Activated CD4-positive, CD25-positive, alpha-beta regulatory T cell treated with anti-CD3 and anti-CD28 coated beads, Interleukin-2, amount 50 U/mL, for 72 hours (primary cell): ENCODE results near the gene OR10H5.
"Not testable (repeated sequence)": the region's sequence is repeated elsewhere in the genome, so short reads cannot be mapped to it uniquely, and the experiment has no call there.

Source experiments
- DNase-seq: peaks from one replicate; pipeline ENCODE4 v3.0.0; 2021

OR10H5 gene, protein sequence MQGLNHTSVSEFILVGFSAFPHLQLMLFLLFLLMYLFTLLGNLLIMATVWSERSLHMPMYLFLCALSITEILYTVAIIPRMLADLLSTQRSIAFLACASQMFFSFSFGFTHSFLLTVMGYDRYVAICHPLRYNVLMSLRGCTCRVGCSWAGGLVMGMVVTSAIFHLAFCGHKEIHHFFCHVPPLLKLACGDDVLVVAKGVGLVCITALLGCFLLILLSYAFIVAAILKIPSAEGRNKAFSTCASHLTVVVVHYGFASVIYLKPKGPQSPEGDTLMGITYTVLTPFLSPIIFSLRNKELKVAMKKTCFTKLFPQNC

DNA sequence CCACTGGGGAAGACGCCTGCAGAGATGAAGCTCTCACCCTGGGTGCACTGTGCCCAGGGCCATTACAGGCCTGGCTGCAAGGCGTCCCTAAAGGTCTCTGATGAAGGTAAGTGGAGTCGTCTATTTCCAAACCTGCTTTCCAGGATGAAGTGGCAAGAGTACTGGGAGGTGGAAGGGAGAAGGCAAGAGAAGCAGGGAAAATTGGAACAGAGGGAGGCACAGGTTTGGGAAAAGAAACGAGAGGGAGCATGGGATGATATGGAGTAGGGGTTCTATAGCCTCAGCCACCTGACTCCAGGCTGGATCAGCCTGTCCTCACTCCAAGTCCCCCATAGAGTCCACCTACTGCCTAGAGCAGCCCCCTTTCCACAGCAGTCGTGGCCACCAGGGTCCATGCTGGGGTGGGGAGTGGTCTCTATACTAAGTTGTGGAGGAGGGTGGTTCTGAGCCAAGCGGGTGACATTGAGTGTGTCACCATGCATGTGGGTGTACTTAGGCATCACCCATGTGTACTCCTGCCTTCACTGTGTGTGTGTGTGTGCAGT, at the start of gene OR10H5:
Gene OR10H5, plus strand, starts transcription at position 51 of the 545 bp plus-strand sequence. CDS start 6,388 bp downstream, outside the sequence.
- no peak for DNase-seq

DNA sequence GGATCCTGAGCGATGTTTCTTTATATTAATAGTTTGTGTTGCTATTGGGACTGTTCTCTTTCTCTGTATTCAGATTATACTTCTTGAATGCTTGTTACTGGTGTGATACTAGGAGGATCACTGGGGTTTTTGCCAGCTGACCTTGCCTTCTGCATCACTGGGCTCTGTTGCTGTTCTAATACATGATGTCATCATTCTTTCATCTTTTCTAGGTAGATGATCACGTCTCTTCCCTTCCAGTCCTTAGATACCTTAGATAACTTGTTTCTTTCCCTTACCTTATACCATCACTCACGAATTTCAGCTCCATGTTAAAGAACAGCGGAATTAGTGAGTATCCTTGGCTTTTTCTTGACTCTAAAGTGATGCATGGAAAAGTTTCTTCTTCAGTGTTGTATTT, 49.7 kb upstream of the OR10H5 start, which contains the start of gene OR10H3:
Gene OR10H3, plus strand, starts transcription at position 264 of the 400 bp plus-strand sequence. CDS start 3,408 bp downstream, outside the sequence.
- DNase-seq: no peak

DNA sequence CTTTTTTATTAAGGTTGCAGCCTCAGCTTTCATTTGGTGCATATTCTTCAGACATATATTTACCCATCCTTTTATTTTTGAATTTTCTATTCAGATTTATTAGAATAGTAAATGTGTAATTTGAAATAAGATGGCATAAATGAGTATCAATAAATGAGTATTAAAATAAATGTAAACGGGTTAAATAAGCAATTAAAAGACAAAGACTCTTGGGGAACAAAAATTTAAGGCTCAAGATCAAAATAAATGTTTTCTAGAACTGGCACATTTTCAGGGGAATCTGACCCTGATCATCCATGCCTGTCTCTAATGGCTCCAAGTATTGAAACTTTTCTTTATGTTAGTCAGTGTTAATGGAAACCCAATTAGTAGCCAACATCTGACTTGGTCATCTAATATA, 46.7 kb upstream of the OR10H5 start:
- DNase-seq: no peak

DNA sequence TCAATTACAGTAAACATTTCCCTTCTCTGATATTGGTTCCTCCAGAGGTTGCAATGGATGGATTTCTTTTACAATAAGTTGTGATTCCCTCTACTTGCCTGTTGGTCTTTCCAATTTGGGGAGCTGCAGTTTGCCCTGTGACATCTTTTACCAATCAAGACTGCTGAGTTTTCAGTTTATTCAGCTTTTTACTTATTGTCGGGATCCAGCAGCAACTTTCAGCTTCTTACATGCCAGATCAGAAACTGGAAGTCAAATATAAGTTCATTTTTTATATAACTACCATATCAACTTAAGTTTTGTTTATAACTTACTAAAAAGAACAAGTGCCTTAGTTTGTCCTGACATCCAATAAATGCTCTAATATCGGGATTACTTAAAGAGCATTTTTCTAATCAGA, 39.2 kb upstream of the OR10H5 start:
- DNase-seq: no peak

DNA sequence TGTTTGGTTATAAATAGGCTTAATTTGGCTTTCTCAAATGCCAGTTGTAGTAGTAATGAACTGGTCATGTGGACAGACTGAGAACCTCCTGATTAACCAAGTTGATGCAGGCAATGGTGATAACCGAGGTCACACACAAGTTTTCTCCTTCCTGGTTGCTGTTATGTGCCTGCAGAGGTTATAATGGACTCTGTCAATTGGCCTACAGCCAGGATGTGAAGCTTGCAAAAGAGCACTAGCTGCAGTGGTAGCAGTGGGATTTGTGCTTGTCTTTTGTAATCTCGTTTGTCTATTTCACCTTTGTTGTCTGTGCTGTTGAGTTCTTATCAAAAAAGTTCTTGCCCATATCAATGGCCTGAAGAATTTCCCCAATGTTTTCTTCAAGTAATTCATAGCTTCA, 29.1 kb upstream of the OR10H5 start:
- DNase-seq: no peak

DNA sequence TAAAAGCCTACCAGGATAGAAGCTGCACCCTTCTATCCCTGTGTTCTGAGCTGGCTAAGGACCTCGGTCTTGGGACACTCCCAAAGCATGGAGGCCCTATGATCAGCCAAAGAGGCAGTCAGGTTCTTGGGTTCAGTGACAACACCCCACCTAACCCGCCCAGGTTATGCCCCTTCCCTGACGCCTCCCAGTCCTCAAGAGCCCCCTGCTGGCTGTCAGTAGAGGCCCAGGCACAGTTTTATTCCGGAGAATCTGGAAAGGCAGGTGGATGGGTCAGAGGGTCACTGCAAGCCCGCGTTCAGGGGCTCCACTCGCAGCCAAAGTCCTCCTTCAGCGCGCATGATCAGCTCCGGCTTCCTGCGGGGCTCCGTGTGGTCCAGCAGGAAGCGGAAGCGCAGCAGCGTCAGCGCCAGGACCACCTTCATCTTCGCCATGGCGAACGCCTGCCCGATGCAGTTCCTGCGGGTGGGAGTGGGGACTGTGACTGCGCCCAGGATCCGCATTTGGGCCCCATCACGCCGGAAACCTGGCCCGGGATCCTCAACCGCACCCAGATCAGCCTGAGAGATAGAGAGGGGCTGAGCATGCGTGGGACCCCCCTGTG, 27.4 kb upstream of the OR10H5 start:
- DNase-seq: no peak

DNA sequence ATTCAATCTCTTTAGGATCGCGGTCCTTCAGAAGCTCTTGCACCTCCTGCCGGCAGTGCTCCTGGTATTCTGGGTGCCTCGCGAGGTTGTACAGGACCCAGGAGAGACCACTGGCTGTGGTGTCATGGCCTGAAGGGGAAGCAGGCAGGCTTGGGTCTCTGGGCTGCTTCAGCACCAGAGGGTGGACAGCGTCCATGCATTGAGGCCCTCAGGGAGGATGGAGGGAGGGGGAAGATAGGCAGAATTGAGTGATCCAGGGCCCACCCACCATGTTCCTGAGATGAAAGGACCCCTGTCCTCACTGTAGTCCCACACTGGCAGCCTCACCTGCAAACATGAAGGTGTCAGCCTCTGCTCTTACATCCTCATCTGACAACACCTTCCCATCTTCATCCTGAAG, 17.9 kb upstream of the OR10H5 start:
- DNase-seq: no peak

DNA sequence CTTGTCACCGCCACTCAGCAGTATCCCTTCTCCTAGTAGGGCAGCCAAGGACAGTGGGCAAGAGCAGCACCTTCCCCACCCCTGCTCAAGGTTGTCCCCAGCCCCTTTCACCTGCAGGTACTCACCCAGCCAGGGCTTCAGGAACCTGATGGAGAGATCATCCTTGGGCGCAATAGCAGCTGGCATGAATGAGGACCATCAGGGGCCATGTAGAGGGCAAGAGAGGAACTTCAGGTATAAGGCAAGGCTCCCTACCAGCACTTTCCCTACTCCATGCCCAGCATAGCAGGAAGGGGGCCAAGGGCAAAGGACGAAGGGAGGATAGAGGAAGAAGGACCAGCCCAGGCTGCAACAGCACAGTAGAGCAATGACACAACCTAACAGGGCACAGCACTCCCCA, 13.3 kb upstream of the OR10H5 start:
- not testable (repeated sequence) for DNase-seq

DNA sequence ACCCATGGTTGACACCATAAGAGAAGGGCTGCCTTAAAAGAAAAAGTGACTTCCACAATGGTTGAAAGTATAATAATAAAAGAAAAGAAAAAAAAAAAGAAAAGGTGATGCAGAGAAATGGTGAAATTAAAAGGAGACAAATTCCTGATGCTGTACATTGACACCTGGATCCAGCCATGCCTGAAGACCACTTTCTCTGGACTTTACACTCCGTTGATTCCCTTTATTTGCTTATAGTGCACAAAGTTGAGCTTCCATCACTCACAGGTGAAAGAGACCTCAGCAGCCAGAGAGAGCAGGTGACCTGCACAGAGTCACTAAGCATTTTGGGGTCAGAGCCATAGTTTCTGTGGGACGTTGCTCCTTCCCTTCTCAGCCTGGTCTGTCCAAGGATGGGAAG, 12.2 kb upstream of the OR10H5 start:
- no peak for DNase-seq

DNA sequence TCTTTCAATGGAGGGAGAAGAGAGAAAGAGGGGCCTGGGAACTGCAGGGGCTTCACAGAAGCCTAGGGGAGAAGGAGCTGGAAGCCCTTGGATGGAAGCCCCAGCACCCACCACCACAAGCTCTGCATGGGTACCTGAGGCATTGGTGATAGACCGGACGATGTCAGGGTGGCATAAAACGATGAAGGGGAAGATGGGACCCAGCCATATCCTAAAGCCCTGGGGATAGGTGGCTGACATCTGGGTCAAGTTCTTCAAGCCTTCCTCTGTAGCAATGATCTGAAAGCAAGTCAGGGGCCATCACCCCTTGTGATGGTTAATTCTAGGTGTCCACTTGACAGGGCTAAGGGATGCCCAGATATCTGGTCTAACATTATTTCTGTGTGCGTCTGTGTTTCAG, 11.2 kb upstream of the OR10H5 start:
- DNase-seq: no peak

DNA sequence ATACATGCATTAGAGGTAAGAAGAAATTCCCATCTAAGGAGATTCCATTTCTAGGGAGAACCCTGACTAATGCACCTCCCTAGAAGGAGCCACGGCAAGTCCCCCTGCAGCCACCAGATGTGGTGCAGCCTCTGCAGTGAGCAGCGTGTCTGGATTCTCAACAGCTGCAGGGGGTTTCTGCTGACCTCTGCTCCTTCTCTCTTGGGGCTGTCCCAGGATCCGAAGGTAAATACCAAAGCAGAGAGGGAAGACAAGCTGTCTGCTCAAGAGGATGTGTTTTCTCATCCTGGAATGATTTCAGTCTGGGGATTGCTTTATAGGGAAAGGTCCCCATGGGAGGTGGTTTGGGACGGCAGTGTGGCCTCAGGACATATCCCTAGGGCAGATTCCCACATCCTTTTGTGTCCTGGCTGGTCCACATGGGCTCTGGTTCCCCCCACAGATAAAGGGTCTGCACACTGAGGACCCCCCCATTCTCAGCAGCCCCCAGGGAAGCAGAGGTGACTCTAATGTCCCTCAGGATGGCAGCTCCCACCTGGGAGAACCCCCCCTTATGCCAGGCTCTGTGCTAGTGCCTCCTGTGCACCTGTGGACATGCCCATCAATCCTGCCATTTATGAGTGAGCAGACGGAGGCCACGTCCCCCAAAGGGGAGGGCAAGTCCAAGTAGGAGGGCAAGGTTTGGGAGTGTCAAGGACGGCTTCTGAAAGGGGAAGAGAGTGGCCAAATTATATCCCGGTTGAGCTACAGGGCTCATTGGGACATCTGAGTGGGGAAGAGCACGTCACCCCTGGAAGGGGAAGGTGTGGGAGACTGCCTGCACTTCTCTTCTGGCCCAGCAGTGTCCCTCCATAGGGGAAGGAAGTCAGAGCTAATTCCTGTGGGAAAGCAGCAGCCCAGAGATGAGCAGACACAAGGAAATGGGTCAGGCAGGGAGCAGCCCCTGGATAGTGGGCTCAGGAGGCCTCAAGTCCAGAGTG, 10.2 kb upstream of the OR10H5 start:
- no peak for DNase-seq

DNA sequence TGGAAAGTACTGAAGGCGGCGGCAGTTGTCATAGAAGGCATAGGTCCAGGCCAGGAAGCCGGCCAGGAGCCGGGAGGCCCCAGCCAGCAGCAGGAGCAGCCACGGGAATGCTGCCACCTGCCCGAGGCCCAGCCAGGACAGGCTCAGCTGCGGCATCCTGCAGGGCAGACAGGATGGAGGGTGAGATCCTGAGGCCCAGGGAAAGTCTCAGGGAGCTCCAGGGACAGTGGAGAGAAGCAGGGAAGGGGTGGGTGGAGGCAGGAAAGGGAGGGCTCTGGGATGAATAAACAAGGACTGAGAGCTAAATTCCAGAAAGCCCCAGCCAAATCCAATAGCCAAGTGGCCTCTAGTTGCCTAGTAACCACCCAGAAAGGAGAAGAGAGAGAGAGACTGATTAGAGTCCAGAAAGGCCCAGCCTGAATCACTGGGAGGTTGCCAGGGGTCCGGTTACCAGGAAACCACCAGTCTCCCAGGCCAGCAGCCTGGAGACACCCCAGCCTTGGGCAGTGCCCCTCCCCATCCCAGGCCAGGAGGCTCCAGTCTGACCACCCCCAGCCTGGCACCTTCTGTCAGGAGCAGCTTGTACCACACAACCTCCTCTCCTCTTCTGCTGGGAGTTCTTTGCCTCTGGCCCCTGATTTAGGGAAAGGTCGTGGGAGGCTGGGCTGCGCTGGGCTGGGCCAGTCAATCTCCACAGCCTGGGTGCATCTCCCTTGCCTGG, 7.5 kb upstream of the OR10H5 start:
- no peak for DNase-seq

DNA sequence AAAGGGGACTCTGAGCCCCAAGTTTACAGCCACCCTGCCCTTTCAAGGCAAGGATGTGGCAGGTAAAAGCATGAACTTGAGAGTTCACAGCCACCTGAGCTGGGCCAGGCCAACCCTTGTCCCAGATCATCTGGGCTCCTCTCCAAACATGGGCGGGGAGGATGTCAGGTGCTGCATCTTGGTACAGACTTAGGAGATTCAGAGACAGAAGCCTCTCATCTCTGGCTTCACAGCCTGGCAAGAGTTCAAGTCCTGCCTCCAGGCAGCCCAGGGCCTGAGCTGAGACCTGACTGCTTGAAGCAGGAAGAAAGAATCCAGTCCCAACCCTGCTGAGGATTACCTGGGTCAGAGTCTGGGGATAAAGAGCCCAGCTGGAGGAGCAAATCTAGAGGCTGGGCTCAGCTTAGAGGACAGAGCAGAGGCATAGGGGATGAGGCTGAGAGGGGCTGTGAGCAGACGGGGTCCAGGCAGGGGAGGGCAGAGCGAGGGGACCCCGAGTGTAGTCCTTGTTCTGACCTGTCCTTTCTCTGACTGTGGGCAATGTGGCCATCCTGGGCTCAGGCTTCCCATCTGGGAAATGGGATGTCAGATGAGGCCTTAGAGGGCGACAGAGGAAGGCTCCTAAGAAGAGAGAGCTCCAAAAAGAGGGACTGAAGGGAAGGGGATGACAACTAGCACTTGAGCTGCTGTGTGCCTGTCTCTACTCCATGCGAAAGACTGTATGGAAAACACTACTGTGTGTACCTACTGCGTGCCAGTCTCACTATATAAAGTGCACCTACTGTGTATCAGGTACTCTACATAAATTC, 6.6 kb upstream of the OR10H5 start:
- no peak for DNase-seq

DNA sequence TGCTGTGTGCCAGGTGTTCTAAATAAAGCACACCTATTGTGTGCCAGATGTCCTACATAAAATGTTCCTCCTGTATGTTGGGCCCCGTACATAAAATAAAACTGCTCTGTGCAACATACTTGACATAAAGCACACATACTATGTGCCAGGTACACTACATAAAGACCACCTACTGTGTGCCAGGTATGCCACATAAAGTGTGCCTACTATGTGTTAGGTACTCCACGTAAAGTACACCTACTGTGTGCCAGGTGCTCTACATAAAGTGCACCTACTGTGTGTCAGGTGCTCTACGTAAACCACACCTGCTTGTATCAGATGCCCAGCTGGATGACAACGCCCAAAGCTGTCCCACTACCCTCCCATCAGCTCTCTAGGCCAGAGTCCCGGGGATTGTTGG, 5.8 kb upstream of the OR10H5 start:
- DNase-seq: no peak

DNA sequence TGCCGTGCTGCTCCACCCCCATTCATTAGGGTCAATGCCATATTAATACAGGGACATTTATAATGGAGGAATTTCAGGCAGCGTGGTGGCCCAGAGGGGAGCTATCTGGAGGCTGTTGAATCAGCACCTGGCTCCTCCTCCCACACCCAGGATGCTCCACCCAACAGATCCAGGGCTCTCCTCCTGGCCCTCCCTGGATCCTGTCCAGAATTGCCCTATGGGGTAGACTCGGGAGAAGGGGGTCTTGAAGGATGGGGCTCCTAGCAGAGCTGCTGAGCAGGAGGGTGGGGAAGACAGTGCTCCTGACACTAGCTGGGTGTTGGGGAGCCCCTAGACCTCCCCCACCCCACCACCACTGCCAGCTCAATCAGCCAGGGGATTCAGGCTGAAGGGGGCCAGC, 5.2 kb upstream of the OR10H5 start:
- DNase-seq: no peak

DNA sequence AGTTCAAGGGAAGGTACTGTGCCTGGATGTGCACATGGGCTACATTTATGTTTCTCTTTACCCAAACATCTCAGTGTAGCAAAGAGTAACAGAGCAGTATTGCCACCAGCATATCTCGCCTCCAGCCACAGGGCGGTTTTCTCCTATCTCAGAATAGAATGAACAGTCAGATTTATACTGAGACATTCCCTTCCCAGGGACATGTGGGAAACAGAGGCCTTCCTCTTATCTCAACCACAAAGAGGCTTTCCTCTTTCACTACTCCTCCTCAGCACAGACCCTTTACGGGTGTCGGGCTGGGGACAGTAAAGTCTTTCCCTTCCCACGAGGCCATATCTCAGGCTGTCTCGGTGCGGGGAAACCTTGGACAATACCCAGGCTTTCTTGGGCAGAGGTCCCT, 4.6 kb upstream of the OR10H5 start:
- DNase-seq: not testable (repeated sequence)

DNA sequence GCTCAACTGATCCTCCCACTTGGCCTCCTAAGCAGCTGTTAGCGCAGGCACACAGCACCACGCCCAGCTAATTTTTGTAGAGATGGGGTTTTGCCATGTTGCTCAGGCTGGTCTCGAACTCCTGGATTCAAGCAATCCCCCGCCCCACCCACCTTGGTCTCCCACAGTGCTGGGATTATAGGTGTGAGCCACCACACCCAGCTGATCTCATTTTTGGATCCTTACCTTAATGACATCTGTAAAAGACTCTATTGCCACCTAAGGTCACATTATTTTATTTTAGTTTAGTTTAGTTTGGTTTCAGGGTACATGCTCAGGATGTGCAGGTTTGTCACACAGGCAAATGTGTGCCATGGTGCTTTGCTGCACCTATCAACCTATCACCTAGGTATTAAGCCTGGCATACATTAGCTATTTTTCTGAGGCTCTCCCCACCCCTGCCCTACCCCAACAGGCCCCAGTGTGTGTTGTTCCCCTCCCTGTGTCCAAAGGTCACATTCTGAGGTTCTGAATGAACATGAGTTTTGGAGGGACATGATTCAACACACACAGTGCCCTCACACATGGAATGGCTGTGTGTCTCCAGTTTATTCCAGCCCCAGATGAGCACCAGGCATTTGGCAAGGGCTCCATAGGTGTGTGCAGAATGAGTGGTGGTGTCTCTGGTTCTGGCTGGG, 1.3 kb downstream of the OR10H5 start:
- DNase-seq: no peak

DNA sequence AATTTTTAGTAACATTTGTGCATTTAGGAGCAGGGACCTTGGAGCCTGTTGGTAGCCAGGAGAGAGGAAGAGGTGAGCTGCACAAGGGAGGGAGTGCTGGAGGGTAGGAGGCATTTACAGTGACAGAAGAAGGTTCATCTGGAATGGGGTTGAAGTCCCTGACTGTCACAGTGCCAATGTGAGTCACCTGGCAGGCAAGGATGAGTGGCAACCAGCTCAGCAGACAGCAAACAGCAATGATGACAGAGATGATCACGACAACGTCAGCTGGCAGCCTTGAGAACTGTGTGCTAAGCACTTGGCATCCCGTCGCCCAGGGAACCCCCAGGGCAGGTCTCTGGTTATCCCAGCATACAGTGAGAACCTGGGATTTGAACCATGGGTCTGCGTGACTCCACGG, 2.6 kb downstream of the OR10H5 start:
- no peak for DNase-seq

DNA sequence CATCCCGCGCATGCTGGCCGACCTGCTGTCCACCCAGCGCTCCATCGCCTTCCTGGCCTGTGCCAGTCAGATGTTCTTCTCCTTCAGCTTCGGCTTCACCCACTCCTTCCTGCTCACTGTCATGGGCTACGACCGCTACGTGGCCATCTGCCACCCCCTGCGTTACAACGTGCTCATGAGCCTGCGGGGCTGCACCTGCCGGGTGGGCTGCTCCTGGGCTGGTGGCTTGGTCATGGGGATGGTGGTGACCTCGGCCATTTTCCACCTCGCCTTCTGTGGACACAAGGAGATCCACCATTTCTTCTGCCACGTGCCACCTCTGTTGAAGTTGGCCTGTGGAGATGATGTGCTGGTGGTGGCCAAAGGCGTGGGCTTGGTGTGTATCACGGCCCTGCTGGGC, 6.8 kb downstream of the OR10H5 start:
- DNase-seq: not testable (repeated sequence)

DNA sequence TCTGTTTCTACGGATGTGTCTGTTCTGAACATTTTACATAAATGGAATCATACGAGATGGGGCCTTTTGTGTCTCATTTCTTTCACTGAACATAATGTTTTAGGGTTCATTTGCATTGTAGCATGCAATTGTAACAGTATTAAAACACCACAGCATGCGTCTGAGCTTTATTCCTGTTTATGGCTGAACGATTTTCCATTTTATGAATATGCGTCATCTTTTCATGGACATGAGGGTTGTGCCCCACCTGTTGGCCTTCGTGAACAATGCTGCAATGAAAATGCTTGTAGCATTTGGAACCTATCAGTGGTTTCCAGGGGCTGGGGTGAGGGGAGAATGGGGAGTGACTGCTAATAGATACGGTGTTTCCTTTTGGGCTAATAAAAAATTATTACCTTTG, 22.9 kb downstream of the OR10H5 start:
- no peak for DNase-seq

DNA sequence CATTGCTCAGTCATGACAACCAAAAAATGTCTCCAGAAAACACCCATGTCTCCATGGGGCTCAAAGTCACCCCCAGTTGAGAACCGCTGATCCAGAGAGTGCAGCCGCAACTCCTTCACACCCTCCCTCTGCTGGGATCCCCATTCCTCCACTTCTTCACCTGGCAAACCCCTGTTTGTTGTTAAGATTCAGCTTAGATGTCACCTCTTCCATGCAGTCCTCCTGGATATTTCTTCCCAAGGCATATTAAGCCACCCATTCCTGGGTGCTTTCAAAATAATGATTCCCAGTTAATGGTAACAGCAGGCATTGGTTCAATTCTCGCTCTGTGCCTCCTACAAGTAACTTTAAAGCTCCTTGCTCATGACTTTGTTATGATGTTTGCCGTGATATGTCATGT, 24.0 kb downstream of the OR10H5 start:
- no peak for DNase-seq
